Endothelial cell (in vitro differentiated cells): ENCODE measurements around the gene PPL. TPM values are rescaled to one million over a fixed set of nuclear protein-coding genes. Genes with fewer than 3 reads are reported as not detected.

Experiments used
- DNase-seq: peaks from one replicate; pipeline ENCODE4 v3.0.0; 2021; ENCODE audit warnings: low spot score
- H3K27ac Mint-ChIP-seq: one replicate; pipeline ENCODE4 v1.8.0; 2021; ENCODE audit warnings: mixed read lengths, inconsistent platforms; ENCODE audit not compliant: unreplicated experiment
- H3K27me3 Mint-ChIP-seq: one replicate; pipeline ENCODE4 v1.8.0; 2021; ENCODE audit warnings: mild to moderate bottlenecking, moderate library complexity, mixed read lengths, inconsistent platforms; ENCODE audit not compliant: unreplicated experiment
- H3K36me3 Mint-ChIP-seq: one replicate; pipeline ENCODE4 v1.8.0; 2021; ENCODE audit warnings: mild to moderate bottlenecking, low read depth, mixed read lengths, inconsistent platforms; ENCODE audit not compliant: unreplicated experiment
- H3K4me1 Mint-ChIP-seq: one replicate; pipeline ENCODE4 v1.8.0; 2021; ENCODE audit warnings: mild to moderate bottlenecking, mixed read lengths, inconsistent platforms; ENCODE audit not compliant: unreplicated experiment
- H3K4me3 Mint-ChIP-seq: one replicate; pipeline ENCODE4 v1.8.0; 2021; ENCODE audit warnings: mild to moderate bottlenecking, mixed read lengths, inconsistent platforms; ENCODE audit not compliant: unreplicated experiment
- H3K9me3 Mint-ChIP-seq: one replicate; pipeline ENCODE4 v1.8.0; 2021; ENCODE audit warnings: mixed read lengths, inconsistent platforms; ENCODE audit not compliant: unreplicated experiment
- CTCF ChIP-seq: fragments of 200-600 bp; sonication (generic); IDR thresholded peaks from one replicate; pipeline ENCODE4 v1.5.0; 2021; ENCODE audit warnings: antibody characterized with exemption; ENCODE audit not compliant: unreplicated experiment
- total RNA-seq: library from RNA; stranded (reverse); fragmentation: NEBNext Ultra II Directional; extraction: Animal tissue kit (Norgen Biotek cat#: 25700); gene quantifications from one replicate; pipeline ENCODE4 v1.2.1, GENCODE V29; 2021; ENCODE audit not compliant: unreplicated experiment

Gene PPL
- total RNA-seq, 1 donor from 2014 or later = 1.1 TPM

- peaks cover 15% of the 10 kb centered on the region for H3K27me3 Mint-ChIP-seq
- DNase-seq = no peak
- no peak overlapping the region for H3K4me3 Mint-ChIP-seq
- no peaks in the 10 kb centered on the region for H3K4me1 Mint-ChIP-seq
- H3K9me3 Mint-ChIP-seq = no peaks in the 10 kb centered on the region
- H3K36me3 Mint-ChIP-seq = peaks cover 6% of the 10 kb centered on the region
- TF ChIP-seq CTCF = no peak
- no peak overlapping the region for H3K27ac Mint-ChIP-seq
Measured at GRCh38 chr16:4895366-4895765, 41.6 kb downstream of the PPL start.

DNA sequence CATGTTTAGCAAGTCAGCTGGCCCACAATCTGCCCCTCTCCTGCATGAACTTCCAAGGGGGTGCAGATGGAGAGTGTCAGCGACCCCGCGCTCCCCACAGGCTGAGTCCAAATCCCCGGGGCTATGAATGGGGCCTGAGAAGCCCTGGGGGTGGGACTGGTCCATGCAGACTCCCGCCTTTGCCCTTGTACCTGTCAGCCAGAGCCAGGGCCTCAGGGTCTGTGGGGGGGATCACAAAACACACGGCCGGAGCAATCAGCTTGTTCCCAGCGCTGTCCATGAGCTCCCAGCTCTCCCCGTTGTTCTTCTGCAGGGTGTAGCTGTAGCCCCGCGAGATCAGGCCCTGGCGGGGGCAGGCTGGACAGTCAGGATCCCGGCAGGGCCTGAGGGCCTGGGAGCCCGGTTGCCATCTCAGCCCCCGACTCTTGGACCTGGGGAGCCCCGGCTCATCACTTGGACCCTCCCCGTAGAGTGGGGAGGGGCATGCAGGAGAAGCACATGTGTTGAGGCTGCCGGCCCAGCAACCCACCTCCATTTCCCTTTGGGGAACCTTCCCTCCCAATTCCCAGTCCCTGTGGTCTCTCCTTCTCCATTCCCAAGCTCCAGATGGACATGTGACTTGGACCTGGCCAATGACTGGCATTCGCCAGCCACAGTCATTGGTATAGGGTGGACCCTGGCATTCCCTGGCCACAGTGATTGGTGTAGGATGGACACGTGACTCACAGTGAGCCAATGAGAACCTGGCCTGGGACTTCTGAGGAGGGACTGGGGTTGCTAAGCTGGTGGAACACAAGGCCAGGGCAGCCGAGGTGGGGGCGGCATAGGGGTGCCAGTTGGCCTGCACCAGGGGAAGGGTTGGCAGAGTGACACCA, 42.4 kb downstream of the PPL start:
- no peaks in the 10 kb centered on the region for H3K4me1 Mint-ChIP-seq
- no peak overlapping the region for H3K4me3 Mint-ChIP-seq
- H3K9me3 Mint-ChIP-seq = no peaks in the 10 kb centered on the region
- TF ChIP-seq CTCF = no peak
- peaks cover 6% of the 10 kb centered on the region for H3K36me3 Mint-ChIP-seq
- H3K27ac Mint-ChIP-seq = no peak overlapping the region
- no peak for DNase-seq
- peaks cover 15% of the 10 kb centered on the region for H3K27me3 Mint-ChIP-seq

DNA sequence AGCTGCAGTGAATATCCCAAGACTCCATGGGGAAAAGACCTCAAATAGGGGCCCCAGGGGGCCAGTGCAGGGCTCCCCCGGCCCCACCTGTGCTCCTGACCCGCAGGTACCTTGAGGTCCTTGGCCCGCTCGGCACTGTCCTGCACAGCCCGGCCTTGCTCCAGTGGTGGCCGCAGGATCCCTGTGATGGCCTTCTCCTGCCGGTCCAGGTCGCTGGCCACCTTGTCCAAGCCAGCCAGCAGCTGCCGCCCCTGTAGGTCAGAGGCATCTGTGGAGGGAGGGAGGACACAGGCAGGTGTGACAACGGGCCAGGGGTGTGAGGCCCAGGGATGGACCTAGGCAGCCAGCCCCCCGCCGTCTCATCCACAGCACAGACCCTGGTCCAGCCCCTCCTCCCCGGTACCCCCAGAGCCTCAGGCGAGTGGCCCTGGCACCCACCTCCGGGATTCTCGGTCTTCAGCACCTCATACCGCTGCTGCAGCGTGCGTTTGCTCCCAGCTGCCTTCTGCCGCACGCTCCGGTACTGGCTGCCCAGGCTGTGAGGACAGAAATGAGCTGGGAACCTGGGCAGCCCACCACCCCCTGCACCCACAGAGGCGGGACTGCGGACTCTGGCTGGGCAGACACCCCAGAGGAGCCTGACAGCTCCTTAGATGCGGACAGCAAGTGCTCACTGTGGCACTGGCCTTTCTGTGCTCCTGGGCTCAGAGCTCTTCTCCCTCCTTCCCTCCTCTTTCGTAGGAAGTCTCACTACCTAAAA, 43.7 kb downstream of the PPL start:
- no peaks in the 10 kb centered on the region for H3K9me3 Mint-ChIP-seq
- peaks cover 12% of the 10 kb centered on the region for H3K27me3 Mint-ChIP-seq
- H3K27ac Mint-ChIP-seq = no peak overlapping the region
- peaks cover 7% of the 10 kb centered on the region for H3K36me3 Mint-ChIP-seq
- no peak for TF ChIP-seq CTCF
- no peak for DNase-seq
- no peaks in the 10 kb centered on the region for H3K4me1 Mint-ChIP-seq
- no peak overlapping the region for H3K4me3 Mint-ChIP-seq

DNA sequence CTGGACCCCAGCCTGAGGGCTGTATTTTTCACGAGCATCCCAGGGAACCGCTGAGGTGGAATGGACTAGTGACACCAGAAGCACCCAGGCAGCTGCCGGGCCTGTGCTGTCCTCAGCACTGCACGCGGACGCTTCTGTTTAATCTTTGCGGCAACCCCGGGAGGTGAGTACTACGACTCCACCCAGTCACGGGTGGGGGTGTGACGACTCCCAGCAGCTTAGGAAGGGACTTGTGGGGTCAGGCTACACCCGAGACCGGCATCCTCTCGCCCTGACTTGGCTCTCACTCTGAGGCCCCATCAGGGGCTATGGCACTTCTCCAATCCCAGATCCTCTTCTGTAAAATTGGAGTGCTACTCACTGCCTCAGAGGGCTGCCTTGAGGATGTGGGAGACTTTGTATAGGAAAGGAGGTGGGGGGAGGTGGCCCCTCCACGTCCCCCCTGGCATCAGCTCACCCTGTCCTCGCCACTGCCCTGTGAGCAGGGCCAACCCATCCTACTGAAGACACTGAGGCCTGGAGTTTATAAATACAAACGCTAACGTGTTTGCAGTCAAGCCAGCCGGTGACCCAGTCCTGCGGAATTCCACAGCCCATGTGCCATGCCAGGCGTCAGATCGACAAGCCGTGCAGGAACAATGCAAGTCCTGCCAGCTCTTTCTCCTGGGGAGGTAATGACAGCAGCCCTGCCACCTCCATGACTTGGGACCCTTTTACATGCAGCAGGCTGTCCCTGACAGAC, 44.4 kb downstream of the PPL start:
- H3K27me3 Mint-ChIP-seq = peaks cover 10% of the 10 kb centered on the region
- no peaks in the 10 kb centered on the region for H3K4me1 Mint-ChIP-seq
- peaks cover 12% of the 10 kb centered on the region for H3K36me3 Mint-ChIP-seq
- H3K4me3 Mint-ChIP-seq = no peak overlapping the region
- no peak for TF ChIP-seq CTCF
- H3K27ac Mint-ChIP-seq = no peak overlapping the region
- no peak for DNase-seq
- no peaks in the 10 kb centered on the region for H3K9me3 Mint-ChIP-seq
